ENCODE results near the gene VAC14. TPM values are rescaled to one million over a fixed set of nuclear protein-coding genes. Genes with fewer than 3 reads are reported as not detected.

Gene VAC14
- polyA plus RNA-seq, 1 donor: 40.3 TPM

- no CpG with 5 or more reads among the region's 5 CpGs for WGBS (ENCODE audit: insufficient coverage, low lambda C conversion rate)
Observed at GRCh38 chr16:70687102-70687511, 113.9 kb downstream of the VAC14 start.

GRCh38 chr16:70686376-70687101 is 114.4 kb downstream of the VAC14 start:
- Histone ChIP-seq H3K9me3 (ENCODE audit: control insufficient read depth, low read depth, low read length) (no peaks in the 10 kb centered on the region), H3K36me3 (ENCODE audit: control insufficient read depth, insufficient read depth, low read length) (peaks cover 6% of the 10 kb centered on the region), H3K4me3 (ENCODE audit: low read length) (peak overlapping the region; percentile 33), H3K4me1 (ENCODE audit: control insufficient read depth, insufficient read depth, low read length) (peaks cover 52% of the 10 kb centered on the region), H3K27ac (ENCODE audit: low read length) (peak overlapping the region; percentile 66), H3K27me3 (ENCODE audit: control insufficient read depth, insufficient read depth, low read length) (no peaks in the 10 kb centered on the region)
- no CpG with 5 or more reads among the region's 29 CpGs for WGBS (ENCODE audit: insufficient coverage, low lambda C conversion rate)
- no peak for DNase-seq

More at GRCh38 chr16:70687102-70687511, 113.9 kb downstream of the VAC14 start:
- H3K4me1 ChIP-seq (ENCODE audit: control insufficient read depth, insufficient read depth, low read length): peaks cover 54% of the 10 kb centered on the region
- no peak overlapping the region for H3K4me3 ChIP-seq (ENCODE audit: low read length)
- H3K27ac ChIP-seq (ENCODE audit: low read length): peak overlapping the region; percentile 66
- H3K27me3 ChIP-seq (ENCODE audit: control insufficient read depth, insufficient read depth, low read length): no peaks in the 10 kb centered on the region
- H3K9me3 ChIP-seq (ENCODE audit: control insufficient read depth, low read depth, low read length): no peaks in the 10 kb centered on the region
- DNase-seq: peak in 1 of 2 donors; percentile 50
- peaks cover 9% of the 10 kb centered on the region for H3K36me3 ChIP-seq (ENCODE audit: control insufficient read depth, insufficient read depth, low read length)

GRCh38 chr16:70685938-70686375 is 115.0 kb downstream of the VAC14 start, which contains the start of gene MTSS2:
Gene MTSS2, minus strand, starts transcription at chr16:70686053. Its CDS starts 262 bp downstream, at chr16:70685791.
- Histone ChIP-seq H3K4me3 (ENCODE audit: low read length) (peak within 1 kb of the TSS; percentile 67), H3K27ac (ENCODE audit: low read length) (peak within 1 kb of the TSS; percentile 66), H3K36me3 (ENCODE audit: control insufficient read depth, insufficient read depth, low read length) (peaks cover 6% of the 10 kb centered on the region), H3K9me3 (ENCODE audit: control insufficient read depth, low read depth, low read length) (no peaks in the 10 kb centered on the region), H3K4me1 (ENCODE audit: control insufficient read depth, insufficient read depth, low read length) (peaks cover 46% of the 10 kb centered on the region), H3K27me3 (ENCODE audit: control insufficient read depth, insufficient read depth, low read length) (no peaks in the 10 kb centered on the region)
- WGBS (ENCODE audit: insufficient coverage, low lambda C conversion rate): no CpG with 5 or more reads among the region's 72 CpGs
- DNase-seq: peak; percentile 67 to 81

DNA sequence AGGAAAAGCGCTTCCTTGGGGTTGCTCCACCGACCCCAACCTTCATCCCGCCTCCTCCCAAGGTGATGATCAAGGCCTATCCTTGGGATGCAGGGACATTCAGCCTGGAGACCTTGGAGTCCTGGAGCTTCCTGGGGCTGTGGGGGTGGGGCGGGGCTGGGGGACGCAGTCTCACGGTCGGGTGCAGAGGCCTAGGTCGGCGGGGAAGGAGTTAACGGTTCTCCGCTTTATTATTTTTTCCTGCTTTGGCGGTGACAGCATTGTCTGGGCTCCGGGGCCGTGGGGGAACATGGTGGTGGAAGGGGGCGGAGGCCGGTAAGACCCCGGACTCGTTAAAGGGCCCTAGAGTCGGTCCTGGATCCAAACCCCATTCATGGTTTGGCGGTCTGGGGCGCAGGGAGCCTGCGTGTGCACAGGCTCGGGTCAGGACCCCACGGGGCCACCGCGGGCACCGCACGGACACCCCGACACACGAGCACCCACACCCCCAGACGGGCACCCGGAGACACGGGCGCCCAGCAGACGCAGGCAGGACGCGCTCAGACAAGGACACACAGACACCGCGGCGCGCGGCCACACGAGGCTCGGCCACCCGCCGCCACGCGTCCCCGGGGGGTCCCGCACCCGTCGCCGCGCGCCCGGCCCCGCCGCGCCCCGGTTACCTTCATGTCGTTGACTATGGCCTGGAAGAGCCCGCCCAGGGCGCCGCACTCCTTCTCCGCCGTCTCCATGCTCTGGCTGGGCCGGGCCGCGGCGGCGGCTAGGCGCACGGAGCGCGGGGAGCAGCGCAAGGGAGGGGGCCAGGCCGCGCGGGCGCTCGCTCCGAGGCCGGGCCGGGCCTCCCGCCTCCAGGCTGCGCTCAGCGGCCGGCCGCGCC is 115.7 kb downstream of the VAC14 start:
- Histone ChIP-seq H3K4me1 (ENCODE audit: control insufficient read depth, insufficient read depth, low read length) (peaks cover 43% of the 10 kb centered on the region), H3K27ac (ENCODE audit: low read length) (no peak overlapping the region), H3K27me3 (ENCODE audit: control insufficient read depth, insufficient read depth, low read length) (no peaks in the 10 kb centered on the region), H3K9me3 (ENCODE audit: control insufficient read depth, low read depth, low read length) (peaks cover under 1% of the 10 kb centered on the region), H3K36me3 (ENCODE audit: control insufficient read depth, insufficient read depth, low read length) (peaks cover 6% of the 10 kb centered on the region), H3K4me3 (ENCODE audit: low read length) (peak overlapping the region; percentile 67)
- DNase-seq: peak in 1 of 2 donors; percentile 43
- WGBS (ENCODE audit: insufficient coverage, low lambda C conversion rate): no CpG with 5 or more reads among the region's 90 CpGs

GRCh38 chr16:70684146-70685060 is 116.6 kb downstream of the VAC14 start:
- WGBS (ENCODE audit: insufficient coverage, low lambda C conversion rate): no CpG with 5 or more reads among the region's 14 CpGs
- Histone ChIP-seq H3K4me3 (ENCODE audit: low read length) (peak overlapping the region; percentile 67), H3K27me3 (ENCODE audit: control insufficient read depth, insufficient read depth, low read length) (no peaks in the 10 kb centered on the region), H3K9me3 (ENCODE audit: control insufficient read depth, low read depth, low read length) (peaks cover 2% of the 10 kb centered on the region), H3K36me3 (ENCODE audit: control insufficient read depth, insufficient read depth, low read length) (peaks cover 6% of the 10 kb centered on the region), H3K4me1 (ENCODE audit: control insufficient read depth, insufficient read depth, low read length) (peaks cover 46% of the 10 kb centered on the region), H3K27ac (ENCODE audit: low read length) (no peak overlapping the region)
- DNase-seq: no peak

DNA sequence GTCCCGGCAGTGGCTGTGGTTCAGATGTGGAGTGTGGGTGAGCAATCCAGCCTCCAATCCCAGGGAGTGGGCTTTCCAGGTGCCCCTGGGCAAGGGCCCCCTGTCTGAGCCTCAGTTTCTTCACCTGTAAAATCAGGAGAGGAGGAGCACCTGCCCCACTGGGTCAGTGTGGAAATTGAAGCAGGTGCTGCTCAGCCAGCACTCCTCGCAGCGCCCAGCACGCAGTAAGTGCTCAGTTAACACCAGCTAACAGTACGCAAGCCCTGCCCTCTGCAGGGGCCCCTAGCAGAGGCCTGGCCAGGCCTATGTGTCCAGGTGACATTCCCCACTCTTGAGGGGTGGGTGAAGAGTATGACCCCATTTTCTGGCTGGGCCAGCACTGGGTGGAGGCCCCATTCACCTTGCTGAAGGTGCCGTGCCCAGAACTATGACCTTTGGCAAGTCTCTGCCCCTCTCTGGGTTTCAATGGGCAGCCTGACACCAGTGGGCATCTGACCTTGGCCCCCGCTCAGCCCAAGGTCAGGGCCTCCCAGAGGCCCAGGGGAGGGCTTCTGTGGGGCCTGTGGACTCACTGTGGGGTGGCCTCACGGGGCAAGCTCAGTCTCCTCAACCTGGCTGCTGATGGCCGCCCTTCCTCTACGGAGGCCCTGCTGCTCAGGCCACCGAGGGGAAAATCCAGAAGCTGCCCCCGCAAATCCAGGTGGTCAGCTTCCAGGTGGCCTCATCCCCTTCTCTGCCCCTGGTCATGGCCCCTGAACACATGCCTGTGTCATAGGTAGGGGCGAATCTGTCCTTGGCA is 117.6 kb downstream of the VAC14 start:
- Histone ChIP-seq H3K36me3 (ENCODE audit: control insufficient read depth, insufficient read depth, low read length) (peaks cover 16% of the 10 kb centered on the region), H3K27me3 (ENCODE audit: control insufficient read depth, insufficient read depth, low read length) (no peaks in the 10 kb centered on the region), H3K4me3 (ENCODE audit: low read length) (no peak overlapping the region), H3K27ac (ENCODE audit: low read length) (no peak overlapping the region), H3K9me3 (ENCODE audit: control insufficient read depth, low read depth, low read length) (peaks cover 2% of the 10 kb centered on the region), H3K4me1 (ENCODE audit: control insufficient read depth, insufficient read depth, low read length) (peaks cover 39% of the 10 kb centered on the region)
- no CpG with 5 or more reads among the region's 13 CpGs for WGBS (ENCODE audit: insufficient coverage, low lambda C conversion rate)
- no peak for DNase-seq

GRCh38 chr16:70682239-70683145 is 118.5 kb downstream of the VAC14 start:
- no peak for DNase-seq
- Histone ChIP-seq H3K27ac (ENCODE audit: low read length) (no peak overlapping the region), H3K9me3 (ENCODE audit: control insufficient read depth, low read depth, low read length) (peaks cover 2% of the 10 kb centered on the region), H3K36me3 (ENCODE audit: control insufficient read depth, insufficient read depth, low read length) (peaks cover 25% of the 10 kb centered on the region), H3K4me3 (ENCODE audit: low read length) (no peak overlapping the region), H3K27me3 (ENCODE audit: control insufficient read depth, insufficient read depth, low read length) (no peaks in the 10 kb centered on the region), H3K4me1 (ENCODE audit: control insufficient read depth, insufficient read depth, low read length) (peaks cover 30% of the 10 kb centered on the region)
- no CpG with 5 or more reads among the region's 14 CpGs for WGBS (ENCODE audit: insufficient coverage, low lambda C conversion rate)

GRCh38 chr16:70681382-70682238 is 119.3 kb downstream of the VAC14 start:
- H3K27me3 ChIP-seq (ENCODE audit: control insufficient read depth, insufficient read depth, low read length): no peaks in the 10 kb centered on the region
- H3K4me3 ChIP-seq (ENCODE audit: low read length): no peak overlapping the region
- peaks cover 25% of the 10 kb centered on the region for H3K36me3 ChIP-seq (ENCODE audit: control insufficient read depth, insufficient read depth, low read length)
- no CpG with 5 or more reads among the region's 13 CpGs for WGBS (ENCODE audit: insufficient coverage, low lambda C conversion rate)
- no peak overlapping the region for H3K27ac ChIP-seq (ENCODE audit: low read length)
- peaks cover 2% of the 10 kb centered on the region for H3K9me3 ChIP-seq (ENCODE audit: control insufficient read depth, low read depth, low read length)
- peaks cover 24% of the 10 kb centered on the region for H3K4me1 ChIP-seq (ENCODE audit: control insufficient read depth, insufficient read depth, low read length)
- DNase-seq: no peak
